Brain microvascular endothelial cell (primary cell): ENCODE measurements around the gene ZNF132.
A peak's percentile ranks its signal among the peaks of the same experiment; 100 is the strongest.

Experiments
- DNase-seq: peaks from one replicate; pipeline ENCODE4 v3.0.0-alpha.2; 2020
- H3K27ac ChIP-seq: fragments of 250-450 bp; sonication (Bioruptor Pico); 2 replicates; pipeline ENCODE4 v1.5.1; 2020; ENCODE audit warnings: mild to moderate bottlenecking, moderate library complexity
- H3K27me3 ChIP-seq: fragments of 250-450 bp; sonication (Bioruptor Pico); replicated peaks from 2 replicates; pipeline ENCODE4 v1.5.1; 2020; ENCODE audit warnings: mild to moderate bottlenecking
- H3K36me3 ChIP-seq: fragments of 250-450 bp; sonication (Bioruptor Pico); replicated peaks from 2 replicates; pipeline ENCODE4 v1.5.1; 2020; ENCODE audit warnings: mild to moderate bottlenecking
- H3K4me3 ChIP-seq: 2 replicates; pipeline ENCODE4 v1.5.1; 2011; ENCODE audit warnings: low read depth, mild to moderate bottlenecking, control low read depth, low read length, moderate library complexity
- in situ Hi-C: cut with HindIII; loops from 2 replicates; pipeline ENCODE4 v1.10.0; 2017; ENCODE audit warnings: low sequenced_read_pairs, low pct_ligation_motif_present
- TF ChIP-seq, protein P1 (sequence below): IDR thresholded peaks from 2 replicates; pipeline ENCODE4 v1.5.1; 2011; ENCODE audit warnings: low read depth, mild to moderate bottlenecking, moderate library complexity, low read length, control low read depth, inconsistent platforms; ENCODE audit errors: missing control alignments

ZNF132 gene

DNA sequence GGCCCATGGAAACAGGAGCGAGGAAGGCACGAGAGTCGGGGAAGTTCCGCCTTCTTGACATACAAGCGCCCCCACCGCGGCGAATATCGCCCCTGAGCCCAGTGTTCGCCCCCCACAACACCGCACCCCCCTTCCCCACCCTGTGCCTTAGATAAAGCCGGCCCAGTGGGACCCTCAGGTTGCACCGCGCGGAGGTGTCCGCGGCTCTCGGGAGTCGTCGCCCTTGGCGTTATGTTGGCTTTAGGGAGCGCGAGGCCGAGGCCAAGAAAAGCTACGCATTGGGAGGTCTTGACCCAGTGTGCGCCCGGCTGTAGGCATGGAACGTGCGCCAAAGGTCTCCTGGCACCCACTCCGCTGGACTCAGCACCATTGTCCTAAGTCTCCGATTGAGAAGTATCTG, 603 bp upstream of the ZNF132 start:
- no peak for DNase-seq
- peak overlapping the region; percentile 44 for H3K27ac ChIP-seq
- TF ChIP-seq, protein P1, sequence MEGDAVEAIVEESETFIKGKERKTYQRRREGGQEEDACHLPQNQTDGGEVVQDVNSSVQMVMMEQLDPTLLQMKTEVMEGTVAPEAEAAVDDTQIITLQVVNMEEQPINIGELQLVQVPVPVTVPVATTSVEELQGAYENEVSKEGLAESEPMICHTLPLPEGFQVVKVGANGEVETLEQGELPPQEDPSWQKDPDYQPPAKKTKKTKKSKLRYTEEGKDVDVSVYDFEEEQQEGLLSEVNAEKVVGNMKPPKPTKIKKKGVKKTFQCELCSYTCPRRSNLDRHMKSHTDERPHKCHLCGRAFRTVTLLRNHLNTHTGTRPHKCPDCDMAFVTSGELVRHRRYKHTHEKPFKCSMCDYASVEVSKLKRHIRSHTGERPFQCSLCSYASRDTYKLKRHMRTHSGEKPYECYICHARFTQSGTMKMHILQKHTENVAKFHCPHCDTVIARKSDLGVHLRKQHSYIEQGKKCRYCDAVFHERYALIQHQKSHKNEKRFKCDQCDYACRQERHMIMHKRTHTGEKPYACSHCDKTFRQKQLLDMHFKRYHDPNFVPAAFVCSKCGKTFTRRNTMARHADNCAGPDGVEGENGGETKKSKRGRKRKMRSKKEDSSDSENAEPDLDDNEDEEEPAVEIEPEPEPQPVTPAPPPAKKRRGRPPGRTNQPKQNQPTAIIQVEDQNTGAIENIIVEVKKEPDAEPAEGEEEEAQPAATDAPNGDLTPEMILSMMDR = no peak

DNA sequence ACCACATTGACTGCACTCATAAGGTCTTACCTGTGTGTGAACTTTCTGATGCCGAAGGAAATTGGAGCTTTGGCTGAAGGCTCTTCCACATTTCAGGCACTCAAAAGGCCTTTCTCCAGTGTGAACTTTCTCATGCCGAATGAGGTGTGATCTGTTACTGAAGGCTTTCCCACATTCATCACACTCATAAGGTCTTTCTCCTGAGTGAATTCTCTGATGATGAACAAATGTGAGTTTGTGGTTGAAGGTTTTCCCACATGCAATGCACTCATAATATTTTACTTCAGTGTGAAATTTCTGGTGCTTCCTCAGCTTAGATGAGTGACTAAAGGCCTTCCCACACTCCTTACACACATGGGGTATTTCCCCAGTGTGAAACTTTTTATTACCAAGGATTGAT, 5.7 kb downstream of the ZNF132 start:
- Histone ChIP-seq H3K27ac (no peak overlapping the region), H3K4me3 (no peak overlapping the region), H3K27me3 (no peaks in the 10 kb centered on the region), H3K36me3 (peaks cover 46% of the 10 kb centered on the region)
- DNase-seq = no peak
- in situ Hi-C loops = no loop called here
- TF ChIP-seq, protein P1 = no peak

More for the DNA sequence above, 603 bp upstream of the ZNF132 start:
- in situ Hi-C loops = no loop called here
- H3K36me3 ChIP-seq = peaks cover 13% of the 10 kb centered on the region
- H3K27me3 ChIP-seq = no peaks in the 10 kb centered on the region
- peak overlapping the region; percentile 68 for H3K4me3 ChIP-seq

DNA sequence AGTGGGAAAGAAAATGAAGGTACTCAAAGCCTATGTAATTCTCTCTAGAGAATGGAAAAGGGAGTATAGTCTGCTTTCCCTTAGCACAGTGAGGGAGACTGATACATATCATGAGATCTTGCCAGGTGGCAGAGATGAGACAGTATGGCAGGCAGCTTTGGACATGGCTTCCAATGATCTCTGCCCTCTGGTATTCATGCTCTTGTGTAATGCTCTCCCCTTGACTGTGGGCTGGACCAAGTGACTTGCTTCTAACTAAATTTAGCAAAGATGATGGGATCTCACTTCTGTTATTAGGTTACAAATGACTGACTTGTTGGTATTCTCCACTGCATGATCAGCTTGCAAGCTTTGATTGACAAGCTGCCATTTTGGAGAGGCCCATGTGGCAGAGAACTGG, 10.2 kb downstream of the ZNF132 start:
- no peak for DNase-seq

DNA sequence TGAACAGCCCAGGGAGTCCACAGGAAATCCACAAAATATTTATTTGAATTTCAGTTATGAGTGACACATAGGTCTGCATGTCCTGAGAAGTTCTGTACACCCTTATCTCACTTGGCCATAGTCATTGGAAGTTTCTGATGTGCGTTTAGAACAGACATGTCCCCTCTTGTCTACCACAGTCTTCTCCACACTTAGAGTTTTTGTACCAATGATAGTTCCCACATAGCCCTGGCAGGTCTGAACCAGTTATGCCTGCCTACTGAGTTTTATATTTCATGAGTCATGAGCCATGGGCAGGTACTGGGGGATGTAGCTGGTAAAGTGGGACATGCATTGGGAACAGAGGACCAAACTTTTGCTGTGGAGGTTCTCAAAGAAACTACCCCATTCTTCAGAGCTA, 11.3 kb downstream of the ZNF132 start:
- no peak overlapping the region for H3K27ac ChIP-seq
- in situ Hi-C loops = no loop called here
- TF ChIP-seq, protein P1 = no peak
- H3K36me3 ChIP-seq = peaks cover 14% of the 10 kb centered on the region
- DNase-seq = no peak
- H3K27me3 ChIP-seq = no peaks in the 10 kb centered on the region
- H3K4me3 ChIP-seq = no peak overlapping the region

More for the DNA sequence above, 10.2 kb downstream of the ZNF132 start:
- Histone ChIP-seq H3K36me3 (peaks cover 25% of the 10 kb centered on the region), H3K27me3 (no peaks in the 10 kb centered on the region), H3K27ac (no peak overlapping the region), H3K4me3 (no peak overlapping the region)
- TF ChIP-seq, protein P1 = no peak
- in situ Hi-C loops = no loop called here

DNA sequence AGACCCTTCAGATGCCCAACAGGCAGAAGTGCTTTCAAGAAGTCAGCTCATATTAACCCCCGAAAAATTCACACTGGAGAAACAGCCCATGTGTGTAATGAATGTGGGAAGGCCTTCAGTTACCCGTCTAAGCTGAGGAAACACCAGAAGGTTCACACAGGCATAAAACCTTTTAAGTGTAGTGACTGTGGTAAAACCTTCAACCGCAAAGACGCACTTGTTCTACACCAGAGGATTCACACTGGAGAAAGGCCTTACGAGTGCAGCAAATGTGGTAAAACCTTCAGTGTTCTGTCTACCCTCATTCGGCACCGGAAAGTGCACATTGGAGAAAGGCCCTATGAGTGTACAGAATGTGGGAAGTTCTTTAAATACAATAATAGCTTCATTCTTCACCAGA, 22.9 kb downstream of the ZNF132 start:
- Histone ChIP-seq H3K4me3 (no peak overlapping the region), H3K27me3 (no peaks in the 10 kb centered on the region), H3K36me3 (peaks cover 41% of the 10 kb centered on the region), H3K27ac (no peak overlapping the region)
- in situ Hi-C loops = no loop called here
- no peak for DNase-seq
- TF ChIP-seq, protein P1 = no peak

DNA sequence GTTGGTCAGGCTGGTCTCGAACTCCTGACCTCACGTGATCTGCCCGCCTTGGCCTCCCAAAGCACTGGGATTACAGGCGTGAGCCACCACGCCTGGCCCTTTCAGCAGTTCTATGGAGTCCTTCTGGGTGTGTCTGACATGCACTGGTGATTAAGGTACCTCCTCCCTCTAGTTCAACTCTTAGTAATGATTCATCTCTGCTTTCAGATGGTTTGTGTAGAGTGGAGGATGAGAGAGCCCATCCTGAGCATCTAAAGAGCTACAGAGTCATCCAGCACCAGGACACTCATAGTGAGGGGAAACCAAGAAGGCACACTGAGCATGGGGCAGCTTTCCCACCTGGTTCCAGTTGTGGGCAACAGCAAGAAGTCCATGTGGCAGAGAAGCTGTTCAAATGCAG, 23.3 kb downstream of the ZNF132 start:
- DNase-seq = no peak
- Histone ChIP-seq H3K27me3 (no peaks in the 10 kb centered on the region), H3K36me3 (peaks cover 41% of the 10 kb centered on the region), H3K4me3 (no peak overlapping the region), H3K27ac (no peak overlapping the region)
- in situ Hi-C loops = no loop called here
- TF ChIP-seq, protein P1 = no peak
